Activated T-cell treated with anti-CD3 and anti-CD28 coated beads for 4 hours (primary cell): ENCODE data around the gene EVI5.
"Not testable (repeated sequence)": the region's sequence is repeated elsewhere in the genome, so short reads cannot be mapped to it uniquely, and the experiment has no call there.

Experiments used
- DNase-seq: peaks from one replicate; pipeline ENCODE4 v3.0.0-alpha.2; 2020

The EVI5 gene

DNA sequence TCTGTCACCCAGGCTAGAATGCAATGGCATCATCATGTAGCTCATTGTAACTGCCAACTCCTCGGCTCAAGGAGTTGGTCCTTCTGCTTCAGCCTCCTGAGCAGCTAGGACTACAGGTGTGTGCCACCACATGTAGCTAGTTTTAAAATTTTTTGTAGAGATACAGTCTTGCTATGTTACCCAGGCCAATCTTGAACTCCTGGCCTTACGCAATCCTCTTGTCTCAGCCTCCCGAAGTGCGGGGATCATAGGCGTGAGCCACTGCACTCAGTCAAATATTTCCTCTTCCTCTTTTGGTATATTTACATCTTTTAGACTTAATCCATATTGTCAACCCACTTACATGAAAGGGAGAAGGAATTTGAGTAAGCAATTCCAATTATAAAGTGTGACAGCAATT, 121.1 kb downstream of the EVI5 start:
- DNase-seq, result no peak

DNA sequence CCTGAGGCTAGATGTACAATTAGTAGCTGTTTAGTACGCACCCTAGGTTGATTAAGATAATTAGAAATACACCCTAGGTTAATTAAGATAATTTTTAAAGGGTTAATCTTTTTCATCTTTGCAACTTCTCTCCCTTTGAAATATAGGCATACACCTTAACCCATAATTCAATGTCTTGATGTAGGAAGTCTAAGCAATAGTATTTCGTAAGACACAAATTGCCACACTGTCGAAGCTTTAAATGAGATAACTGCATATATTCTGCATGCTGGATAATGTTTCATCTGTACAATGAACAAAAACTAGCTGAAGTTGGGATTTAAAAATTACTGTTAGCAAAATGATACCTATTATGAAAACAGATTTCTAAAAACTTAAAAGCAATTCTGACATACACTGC, 122.9 kb downstream of the EVI5 start:
- no peak for DNase-seq

DNA sequence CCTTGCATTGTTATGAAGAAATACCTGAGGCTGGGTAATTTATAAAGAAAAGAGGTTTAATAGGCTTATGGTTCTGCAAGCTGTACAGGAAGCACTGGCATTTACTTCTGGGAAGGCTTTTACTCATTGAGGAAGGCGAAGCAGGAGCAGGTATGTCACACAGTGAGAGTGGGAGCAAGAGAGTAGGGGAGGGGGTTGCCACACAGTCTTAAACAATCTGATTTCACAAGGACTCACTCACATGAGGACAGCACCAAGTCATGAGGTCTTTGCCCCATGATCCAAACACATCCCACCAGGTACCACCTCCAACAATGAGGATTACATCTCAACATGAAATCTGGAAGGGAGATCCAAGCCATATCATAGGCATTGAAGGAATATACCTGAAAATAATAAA, 127.2 kb downstream of the EVI5 start:
- DNase-seq, result no peak

DNA sequence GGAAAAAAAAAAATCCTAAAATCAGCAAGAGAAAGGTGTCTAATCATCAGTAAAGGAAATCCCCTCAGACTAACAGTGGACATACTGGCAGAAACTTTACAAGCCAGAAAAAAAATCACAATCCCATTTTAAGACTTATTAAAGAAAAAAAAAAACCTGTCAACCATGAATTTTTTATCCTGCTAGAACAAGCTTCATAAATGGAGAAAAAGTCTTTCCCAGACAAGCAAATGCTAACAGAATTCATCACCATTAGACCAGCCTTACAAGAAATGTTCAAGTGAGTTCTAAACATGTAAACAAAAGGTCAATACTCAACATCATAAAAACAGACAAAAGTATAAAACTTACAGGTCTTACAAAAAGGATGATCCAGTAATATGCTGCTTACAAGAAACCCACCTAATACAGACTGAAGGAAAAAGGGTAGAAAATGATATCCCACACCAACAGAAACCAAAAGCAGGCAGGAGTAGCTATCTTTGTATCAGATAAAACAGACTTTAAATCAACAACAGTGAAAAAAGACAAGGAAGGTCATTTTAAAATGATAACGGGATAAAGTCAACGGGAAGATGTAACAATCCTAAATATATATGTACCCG, 129.6 kb downstream of the EVI5 start:
- no peak for DNase-seq

DNA sequence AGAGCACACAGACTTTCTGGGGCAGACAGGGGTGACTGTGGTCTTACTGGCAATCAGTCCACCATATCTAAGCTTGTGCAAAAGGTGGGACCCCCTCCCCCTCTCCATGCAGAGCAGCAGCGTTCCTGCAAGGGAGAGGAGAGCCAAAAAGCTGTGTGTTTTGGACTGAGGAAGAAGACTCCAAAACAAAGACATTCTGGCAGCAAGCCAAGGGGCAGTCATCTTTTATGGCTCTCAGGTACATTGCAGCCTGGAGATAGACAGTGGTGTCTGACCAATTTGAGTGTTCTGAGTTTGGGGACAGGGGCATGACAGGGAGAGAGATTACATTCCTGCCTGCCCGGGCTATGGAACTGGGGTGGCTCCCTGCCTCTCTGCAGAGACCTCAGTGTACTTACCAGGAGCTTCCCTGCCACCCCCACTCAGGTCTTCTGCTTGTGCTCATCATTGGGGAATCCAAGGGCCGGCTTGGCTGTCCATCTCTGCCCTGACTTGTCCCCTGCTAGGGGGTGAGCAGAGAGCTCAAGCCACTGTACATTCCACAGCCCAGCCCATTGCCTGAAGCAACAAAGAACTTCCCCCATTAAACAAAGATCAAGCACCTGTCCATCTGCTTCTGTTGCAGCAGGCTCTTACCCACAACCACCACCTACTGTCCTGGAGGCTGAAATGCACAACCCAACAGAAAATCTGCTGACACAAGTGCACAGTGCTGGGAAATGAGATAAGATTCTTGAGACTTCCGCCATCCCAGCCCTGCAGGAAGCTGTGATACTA, 131.1 kb downstream of the EVI5 start:
- DNase-seq, result no peak

DNA sequence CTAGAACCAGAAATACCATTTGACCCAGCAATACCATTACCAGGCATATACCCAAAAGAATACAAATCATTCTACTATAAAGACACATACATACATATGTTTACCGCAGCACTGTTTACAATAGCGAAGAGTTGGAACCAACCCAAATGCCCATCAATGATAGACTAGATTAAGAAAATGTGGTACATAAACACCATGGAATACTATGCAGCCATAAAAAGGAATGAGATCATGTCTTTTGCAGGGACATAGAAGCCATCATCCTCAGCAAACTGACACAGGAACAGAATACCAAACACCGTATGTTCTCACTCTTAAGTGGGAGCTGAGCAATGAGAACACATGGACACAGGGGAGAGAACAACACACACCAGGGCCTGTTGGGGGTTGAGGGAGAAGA, 144.2 kb downstream of the EVI5 start:
- DNase-seq, result not testable (repeated sequence)

DNA sequence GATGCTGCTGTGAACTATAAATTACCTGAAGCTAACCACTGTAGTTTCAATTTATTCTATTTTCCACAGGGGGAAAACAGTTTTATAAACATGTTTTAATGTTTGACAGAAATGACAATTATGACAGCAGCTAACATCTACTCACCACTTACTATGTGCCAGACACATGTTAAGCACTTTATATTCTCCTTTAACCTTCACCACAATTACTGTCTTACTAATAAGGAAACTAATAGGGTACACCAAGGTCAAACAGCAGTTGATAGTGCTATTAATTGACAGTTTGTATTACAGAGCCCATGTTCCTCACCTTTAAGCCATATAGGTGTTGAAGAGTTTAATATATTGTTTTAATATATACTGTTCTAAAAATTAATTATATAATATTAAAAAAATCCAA, 146.4 kb downstream of the EVI5 start:
- DNase-seq, result no peak

DNA sequence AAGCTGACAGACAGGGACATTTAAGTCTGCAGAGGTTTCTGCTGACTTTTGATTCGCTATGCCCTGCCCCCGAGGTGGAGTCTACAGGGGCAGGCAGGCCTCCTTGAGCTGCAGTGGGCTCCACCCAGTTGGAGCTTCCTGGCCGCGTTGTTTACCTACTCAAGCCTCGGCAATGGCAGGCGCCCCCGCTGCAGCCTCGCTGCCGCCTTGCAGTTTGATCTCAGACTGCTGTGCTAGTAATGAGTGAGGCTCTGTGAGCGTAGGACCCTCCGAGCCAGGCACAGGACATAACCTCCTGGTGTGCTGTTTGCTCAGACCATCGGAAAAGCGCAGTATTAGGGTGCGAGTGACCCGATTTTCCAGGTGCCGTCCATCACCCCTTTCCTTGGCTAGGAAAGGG, 149.7 kb downstream of the EVI5 start:
- not testable (repeated sequence) for DNase-seq

DNA sequence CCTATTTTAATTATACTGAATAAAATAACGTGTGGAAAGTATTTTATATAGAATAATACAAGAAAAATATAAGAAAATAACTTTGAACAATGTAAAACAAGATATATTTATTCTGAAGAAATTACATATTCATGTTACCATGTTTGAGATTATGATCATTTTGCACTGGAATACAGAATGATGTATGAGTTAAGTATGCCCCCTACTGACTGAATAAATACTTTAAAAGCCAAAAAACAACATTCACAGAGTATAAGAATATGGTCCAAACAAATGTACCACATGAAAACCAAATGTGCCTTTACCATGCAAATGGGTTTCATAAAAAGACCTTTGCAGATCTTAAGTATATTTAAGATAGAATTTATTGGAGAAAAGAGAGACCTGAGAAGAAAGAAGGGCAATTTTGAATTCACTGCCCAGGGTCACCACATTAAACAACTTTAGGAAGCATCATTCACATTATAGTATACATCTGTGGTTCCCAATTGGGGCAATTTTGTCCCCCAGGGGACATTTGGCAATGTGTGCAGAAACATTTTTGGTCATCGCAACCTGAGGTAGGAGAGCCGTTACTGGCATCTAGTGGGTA, 161.6 kb downstream of the EVI5 start:
- no peak for DNase-seq

DNA sequence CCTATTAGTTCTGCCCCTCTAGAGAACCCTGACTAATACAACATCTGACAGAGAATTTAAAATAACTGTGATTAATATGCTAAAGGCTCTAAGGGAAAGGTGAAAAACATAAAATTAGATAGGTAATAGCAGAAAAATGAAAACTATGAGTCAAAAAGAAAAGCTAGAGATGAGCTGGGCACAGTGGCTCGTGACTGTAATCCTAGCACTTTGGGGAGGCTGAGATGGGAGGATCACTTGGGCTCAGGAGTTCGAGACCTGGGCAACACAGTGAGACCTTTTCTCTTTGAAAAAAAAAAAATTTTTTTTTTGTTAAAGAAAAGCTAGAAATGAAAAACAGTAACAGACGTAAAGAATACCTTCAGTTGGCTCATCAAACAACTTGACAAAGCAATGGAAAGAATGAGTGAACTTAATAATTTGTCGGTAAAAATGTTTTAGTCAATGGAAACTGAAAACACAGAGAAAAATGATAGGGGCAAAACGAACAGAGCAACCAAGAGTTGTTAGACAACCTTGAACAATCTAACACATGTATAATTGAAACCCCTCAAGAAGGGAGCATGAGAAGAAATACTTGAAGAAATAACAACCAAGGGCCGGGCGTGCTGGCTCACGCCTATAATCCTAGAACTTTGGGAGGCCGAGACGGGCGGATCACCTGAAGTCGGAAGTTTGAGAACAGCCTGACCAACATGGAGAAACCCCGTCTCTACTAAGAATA, 165.3 kb downstream of the EVI5 start:
- DNase-seq, result no peak

DNA sequence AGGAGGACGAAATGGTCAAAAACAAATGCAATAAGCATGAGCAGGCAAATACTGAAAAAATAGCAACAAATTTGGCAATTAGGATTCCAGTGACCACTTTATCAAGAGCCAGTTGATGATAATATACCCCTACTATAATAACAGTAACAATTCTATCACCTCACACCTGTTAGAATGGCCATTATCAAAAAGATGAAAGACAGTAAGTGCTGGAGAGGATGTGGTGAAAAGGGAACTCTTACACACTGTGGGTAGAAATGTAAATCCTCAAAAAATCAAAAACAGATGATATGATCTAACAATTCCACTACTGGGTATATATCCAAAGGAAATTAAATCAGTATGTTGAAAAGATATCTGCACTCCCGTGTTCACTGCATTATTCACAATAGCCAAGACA, 183.9 kb downstream of the EVI5 start:
- DNase-seq, result no peak

DNA sequence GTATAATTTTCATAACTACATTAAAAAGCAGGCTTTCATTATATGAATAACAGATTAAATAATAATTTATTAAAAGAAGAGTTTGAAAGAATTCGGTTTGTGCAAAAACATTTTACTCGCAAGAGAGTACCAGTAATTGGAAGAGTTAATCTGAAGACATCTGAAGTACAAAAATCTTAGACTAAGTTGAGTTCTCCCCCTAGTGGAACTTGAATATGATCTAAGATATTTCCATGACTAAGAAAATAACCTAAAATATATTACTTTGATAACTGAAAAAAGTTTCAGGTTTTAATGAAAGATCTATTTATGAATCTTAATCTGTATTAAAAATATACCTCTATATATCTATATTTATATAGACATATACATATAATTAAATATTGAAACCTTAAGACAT, 185.7 kb downstream of the EVI5 start:
- no peak for DNase-seq

DNA sequence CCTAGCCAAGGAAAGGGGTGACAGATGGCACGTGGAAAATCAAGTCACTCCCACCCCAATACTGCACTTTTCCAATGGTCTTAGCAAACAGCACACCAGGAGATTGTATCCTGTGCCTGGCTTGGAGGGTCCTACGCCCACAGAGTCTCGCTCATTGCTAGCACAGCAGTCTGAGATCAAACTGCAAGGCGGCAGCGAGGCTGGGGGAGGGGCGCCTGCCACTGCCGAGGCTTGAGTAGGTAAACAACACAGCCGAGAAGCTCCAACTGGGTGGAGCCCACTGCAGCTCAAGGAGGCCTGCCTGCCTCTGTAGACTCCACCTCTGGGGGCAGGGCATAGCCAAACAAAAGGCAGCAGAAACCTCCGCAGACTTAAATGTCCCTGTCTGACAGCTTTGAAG, 195.5 kb downstream of the EVI5 start:
- DNase-seq, result not testable (repeated sequence)

DNA sequence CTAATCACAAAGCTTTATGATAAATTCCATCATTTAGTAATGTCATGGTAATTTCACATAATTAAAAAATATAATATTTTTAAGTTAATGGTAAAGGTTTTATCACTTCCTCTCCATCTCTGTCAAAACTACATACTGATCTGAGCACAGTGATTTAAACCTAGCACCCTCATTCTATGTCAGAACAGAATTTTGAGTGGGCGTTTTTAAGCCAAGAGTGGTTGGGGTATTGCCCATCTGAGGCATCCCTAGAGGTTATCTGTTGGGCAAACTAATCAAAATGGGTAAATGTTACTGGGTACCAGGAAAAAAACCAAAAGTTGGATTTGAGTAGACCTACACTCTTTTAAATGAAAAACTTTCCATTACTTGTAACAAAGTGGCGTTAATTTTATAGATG, 197.5 kb downstream of the EVI5 start:
- DNase-seq, result no peak

DNA sequence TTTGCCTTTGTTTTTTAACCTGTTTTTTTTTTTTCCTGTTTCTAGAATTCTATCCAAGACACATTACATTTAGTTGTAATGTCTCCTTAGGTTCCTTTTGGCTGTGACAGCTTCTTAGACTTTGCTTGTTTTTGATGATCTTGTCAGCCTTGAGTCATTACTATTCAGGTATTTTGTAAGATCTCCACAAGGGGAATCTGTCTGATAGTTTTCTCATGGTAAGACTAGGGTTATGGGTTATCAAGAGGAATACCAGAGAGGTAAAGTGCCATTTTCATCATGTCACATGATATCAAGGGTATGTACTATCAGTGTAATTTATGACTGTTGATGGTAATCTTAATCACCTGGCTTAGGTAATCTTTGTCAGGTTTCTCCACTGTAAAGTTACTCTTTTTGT, 199.1 kb downstream of the EVI5 start:
- DNase-seq, result no peak

DNA sequence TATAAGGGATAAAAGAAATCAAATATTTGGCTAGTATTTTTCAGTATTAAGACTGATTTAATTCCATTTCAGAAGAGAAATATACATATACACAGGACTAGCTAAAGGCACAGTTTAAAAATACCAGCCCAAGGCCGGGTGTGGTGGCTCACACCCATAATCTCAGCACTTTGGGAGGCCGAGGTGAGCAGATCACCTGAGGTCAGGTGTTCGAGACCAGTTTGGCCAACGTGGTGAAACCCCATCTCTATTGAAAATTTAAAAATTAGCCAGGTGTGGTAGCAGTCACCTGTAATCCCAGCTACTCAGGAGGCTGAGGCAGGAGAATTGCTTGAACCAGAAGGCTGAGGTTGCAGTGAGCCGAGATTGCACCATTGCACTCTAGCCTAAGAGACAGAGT, 200.1 kb downstream of the EVI5 start:
- not testable (repeated sequence) for DNase-seq

DNA sequence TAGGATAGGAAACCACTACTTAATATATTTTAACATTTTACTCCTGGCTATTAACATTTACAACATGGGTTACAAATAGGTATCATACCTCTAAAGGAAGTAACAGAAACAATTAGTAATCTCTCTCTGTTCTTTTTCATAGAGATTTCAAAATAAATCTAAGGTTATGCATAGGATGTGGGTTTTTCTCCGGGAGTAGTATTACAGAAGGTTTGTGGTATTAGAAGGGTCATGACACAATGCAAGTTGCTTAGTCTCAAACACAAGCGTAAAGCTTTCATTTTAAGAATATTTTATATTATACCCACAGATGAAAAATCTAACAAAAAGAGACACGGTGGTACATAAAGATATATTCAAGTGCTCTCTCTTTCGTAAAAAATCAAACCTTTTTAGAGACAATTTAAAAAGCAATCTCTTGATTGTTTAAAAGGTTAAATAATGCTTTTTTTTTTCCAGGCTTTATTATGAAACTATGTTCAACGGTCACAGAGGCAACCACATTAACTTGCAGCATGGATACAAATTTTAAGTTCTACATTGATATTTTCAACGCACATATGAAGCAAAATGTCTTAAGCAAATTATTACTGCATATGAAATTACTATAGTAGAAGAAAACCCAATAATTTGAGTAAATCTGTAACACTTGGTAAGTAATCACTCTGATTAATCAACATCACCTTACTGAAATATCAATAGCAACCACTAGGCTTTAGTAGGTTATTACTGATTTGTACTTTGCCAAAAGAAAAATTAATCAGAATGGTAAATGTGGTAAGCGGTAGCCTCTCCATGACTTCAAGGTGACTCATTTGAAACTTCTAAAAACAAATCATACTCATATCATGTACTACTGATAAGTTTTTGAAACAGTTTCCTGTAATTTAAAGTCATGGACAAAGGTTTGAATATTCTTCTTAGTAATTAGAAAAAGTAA, 200.8 kb downstream of the EVI5 start:
- DNase-seq, result no peak

DNA sequence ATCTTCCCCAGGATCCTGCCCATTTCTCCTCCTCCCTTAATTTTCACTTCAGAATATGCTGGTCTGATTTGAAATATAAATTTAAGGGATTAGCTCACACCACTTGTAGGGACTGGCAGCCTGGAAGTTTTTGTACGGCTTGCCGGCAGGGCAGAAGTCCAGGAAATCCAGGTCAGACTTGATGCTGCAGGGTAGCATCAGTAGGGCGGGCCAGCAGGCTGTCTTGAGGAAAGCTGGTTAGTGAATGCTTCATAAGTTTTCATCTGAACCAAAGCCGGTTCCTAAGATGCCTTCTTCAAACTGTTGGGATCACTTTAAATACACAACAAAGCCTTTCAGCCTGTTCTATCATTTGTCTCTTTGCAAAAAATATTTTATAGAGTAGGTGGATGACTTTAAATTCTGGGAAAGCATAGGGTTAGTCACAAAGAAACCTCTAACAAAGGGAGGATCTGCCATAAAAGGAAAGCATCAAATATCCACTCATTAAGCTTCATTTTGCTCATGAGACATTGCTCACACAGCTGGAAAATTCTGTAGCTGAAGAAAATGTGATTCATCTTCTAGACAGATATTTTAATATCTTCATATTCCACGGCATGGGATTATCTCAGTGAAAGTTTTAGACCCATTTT, 207.5 kb downstream of the EVI5 start:
- DNase-seq, result no peak

DNA sequence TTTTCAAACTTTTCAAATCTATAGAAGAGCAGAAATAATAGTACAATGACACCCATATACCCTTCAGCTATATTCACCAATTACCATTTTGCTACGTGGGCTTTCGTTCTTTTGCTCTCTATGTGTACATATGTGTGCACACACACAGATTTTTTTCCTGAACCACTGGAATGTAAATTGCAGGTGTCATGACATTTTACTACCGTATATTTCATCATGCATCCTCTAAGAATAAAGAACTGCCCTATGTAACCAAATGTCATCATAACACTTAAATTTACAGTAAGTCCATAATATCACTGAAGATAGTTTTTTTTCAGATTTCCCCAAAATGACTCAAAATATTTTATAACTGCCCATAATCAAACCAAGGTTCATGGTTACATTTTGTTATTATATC, 209.8 kb downstream of the EVI5 start:
- DNase-seq, result no peak

DNA sequence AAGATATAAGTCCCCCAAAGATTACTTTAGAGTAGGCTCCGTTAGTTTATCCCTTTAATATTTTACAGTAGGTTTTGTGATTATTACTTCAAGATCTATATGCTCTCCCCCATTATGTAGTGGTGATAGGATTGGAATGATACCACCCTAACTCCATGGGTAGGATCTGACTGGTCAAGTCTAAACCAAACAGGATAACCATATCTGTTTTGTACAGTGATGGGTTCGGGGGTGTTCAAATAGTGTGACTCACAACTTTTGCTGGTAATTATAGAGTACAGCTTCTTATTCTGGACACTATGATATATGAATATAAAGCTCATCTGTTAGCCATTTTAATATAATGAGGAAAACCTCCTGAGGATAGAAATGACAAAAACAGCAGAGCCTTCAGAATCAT, 212.4 kb downstream of the EVI5 start:
- no peak for DNase-seq

DNA sequence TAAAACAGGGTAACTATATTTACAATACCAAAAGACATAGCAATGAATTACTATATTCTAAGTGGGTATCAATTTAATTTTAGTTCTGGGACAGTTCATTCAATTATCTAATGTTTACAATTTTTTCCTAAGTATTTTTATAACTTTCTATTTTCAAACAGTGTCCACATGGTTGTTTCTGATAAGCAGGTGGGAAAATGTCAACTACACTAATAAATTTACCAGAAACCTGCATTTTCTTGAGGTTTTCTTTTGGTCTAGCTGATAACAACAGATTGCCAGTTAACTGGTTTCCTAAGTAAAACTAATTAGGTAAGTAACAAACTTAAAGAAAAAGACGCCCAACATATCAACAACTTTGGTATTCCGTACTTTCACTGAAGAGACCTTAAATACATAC, 213.3 kb downstream of the EVI5 start:
- no peak for DNase-seq

DNA sequence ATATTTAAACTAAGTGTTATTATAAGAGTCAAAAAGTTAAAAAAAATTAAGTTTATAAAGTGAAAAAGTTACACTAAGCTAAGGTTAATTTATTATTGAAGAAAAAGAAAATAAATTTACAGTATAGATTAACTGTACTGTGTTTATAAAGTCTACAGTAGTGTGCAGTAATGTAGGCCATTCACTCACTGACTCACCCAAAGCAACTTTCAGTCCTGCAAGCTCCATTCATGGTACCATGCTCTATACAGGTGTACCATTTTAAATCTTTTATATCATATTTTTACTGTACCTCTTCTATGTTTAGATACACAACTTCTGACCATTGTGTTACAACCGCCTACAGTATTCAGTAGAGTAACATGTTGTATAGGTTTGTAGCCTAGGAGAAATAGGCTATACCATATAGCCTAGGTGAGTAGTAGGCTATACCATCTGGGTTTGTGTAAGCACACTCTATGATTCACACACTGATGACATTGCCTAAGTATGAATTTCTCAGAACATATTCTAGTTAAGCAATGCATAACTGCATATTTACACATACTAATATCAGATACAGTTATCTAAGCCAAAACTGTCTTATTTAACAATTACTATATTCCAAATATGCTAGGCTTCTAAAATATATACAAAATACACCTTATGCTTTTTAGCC, 217.6 kb downstream of the EVI5 start:
- no peak for DNase-seq
